Activated CD4-positive, alpha-beta T cell treated with anti-CD3 and anti-CD28 coated beads, Interleukin-2, amount 50 U/mL, for 24 hours (primary cell): ENCODE results near the gene DOCK8.
A peak's percentile ranks its signal among the peaks of the same experiment; 100 is the strongest.
"Not testable (repeated sequence)": the region's sequence is repeated elsewhere in the genome, so short reads cannot be mapped to it uniquely, and the experiment has no call there.

Experiments
- DNase-seq, 2 donors: peaks; one replicate each; pipeline ENCODE4 v3.0.0-alpha.2; 2020; ENCODE audit warnings: low read depth in 1 of 2, low spot score in 1 of 2

The DOCK8 gene

DNA sequence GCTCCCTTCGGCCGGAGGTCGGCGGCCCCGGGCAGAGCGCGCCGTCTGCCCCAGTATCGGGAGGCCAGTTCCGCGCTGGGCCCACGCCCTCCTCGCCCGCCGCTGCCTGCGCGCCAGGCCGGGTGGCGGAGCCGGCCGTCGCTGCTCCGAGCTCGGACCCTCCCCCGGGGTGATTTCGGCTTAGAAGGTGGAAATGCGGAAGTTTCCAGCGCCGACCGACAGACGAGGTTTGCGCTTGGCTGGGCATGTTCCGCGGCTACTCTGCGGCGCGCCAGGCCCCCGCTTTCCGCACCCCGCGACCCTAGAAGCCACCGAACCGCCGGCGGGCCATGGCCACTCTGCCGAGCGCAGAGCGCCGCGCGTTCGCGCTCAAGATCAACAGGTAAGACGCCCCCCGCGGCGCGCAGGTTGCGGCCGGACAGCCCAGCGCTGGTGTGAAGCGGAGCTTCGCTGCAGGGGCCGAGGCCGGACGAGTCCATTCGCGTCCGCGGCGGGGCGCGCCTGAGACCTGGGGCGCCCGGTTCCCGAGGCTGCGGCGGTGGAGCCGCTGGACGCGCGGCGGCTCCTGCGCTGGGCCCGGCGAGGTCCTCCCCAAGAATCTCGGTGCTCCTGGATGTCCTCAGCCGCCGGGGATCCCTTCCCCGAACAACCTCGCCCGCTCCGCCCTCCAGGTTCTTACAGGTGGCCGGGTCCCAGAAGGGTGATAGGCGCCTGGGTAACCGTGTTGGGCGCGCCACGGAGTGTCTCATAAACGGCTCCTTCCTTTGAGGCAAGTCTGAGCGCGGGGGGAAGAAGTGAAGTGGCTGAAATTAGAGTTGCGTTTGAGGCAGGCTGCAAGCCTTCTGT, at the start of gene DOCK8:
Gene DOCK8, plus strand, starts transcription at position 218 of the 846 bp plus-strand sequence. Its CDS starts 112 bp downstream, at position 330.
- peak in 1 of 2 donors; percentile 43 for DNase-seq

DNA sequence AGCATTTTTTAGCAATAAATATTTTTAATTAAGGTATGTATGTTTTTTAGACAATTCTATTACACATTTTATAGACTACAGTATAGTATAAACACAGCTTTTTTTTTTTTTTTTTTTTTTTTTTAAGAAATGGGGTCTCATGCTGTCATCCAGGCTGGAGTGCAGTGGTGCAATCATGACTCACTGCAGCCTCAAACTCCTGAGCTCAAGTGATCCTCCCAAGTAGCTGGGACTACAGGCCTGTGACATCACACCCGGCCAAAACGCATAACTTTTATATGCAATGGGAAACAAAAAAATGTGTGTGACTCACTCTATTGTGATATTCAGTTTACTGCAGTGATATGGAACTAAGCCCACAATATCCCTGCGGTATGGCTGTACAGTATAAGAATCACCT, 44.9 kb upstream of the DOCK8 start:
- DNase-seq, result not testable (repeated sequence)

DNA sequence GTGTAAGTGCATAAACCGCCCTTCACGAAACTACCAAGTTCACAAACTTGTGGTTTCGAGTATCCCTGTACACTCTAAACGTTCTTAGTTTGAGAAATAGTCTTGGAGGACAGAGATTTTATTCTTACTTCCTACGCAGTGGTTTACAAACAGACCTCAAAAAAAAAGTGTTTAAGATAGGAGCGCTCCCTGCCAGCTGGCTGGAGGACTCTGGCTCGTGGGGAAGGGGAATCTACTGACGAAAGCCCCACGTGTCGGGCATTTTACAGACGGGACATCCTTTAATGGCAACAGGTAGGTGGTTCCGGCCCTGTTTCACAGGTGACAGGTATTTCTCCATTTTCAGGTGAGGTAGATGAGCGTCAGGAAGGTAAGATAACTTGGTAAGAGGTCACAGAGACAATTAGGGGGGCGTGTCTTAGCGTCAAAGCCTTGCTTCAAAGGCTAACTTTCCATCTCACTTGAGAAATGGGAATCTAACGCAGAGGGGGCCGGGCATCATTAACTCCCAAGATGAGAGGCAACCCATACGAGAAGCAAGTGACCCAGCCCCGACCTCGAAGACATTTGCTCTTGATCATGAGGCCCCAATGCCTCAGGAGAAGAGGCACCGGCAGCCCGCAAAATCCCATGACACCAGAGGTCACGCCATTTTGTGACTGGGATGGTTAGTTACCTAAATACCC, 36.4 kb upstream of the DOCK8 start:
- not testable (repeated sequence) for DNase-seq

DNA sequence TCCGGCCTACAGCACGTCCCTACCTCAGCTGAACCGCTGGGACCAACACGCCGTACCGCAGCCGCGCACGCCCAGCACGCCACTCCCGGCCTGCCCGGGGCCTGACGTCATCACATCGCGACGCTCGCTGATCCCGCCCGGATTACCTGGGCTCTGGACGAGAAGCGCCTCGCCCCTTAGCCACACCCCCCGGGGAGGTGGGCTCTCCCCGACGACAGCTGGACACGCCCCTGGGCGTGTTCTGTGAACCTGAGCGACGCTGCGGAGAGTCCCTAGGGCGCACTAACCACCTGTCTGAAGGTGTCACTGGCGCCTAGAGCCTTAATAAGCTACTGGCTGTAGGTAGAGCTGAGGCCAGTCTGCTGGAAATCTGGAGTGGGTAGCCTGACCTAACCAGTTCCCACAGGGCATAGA, 35.7 kb upstream of the DOCK8 start, which contains the start of gene ZNG1A:
Gene ZNG1A, minus strand, starts transcription at position 87 of the 414 bp plus-strand sequence. CDS start 87 bp downstream, outside the sequence.
- DNase-seq, result peak; percentile 30 to 63

DNA sequence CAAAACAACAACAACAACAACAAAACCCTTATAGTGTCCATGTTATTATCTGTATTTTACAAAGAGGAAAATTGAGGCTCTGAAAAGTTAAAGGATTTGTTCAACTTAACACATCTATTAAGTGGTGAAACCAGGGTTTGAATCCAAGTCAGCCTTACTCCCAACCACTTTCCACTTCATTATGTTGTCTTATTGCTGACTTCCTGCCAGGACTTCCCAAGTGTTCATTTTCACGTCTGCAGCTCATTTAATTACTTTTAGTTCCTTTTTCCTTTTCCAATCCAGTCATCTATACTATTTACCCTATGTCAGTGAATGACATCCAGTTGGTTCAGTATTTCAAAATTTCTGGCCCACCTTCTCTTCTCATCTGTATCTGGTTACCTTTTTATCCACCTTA, 15.1 kb upstream of the DOCK8 start:
- not testable (repeated sequence) for DNase-seq

DNA sequence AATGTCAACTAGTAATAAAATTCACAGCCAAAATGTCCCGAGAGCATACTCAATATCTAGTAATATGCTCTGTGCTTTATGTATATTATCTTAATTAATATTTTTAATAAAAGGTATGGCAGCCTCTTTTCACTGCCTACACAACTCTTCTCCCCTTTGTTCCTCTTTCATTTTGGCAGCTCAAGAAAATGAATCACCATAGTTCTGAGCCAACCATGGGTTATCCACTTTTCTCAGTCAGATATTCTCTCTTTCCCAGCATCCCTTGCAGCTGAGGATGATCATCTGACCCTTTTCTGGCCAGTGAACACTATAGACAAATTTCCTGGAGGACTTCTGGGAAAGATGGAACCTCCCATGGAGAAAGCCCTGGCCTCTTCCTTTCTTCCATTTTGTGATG, 8.2 kb upstream of the DOCK8 start:
- no peak for DNase-seq

DNA sequence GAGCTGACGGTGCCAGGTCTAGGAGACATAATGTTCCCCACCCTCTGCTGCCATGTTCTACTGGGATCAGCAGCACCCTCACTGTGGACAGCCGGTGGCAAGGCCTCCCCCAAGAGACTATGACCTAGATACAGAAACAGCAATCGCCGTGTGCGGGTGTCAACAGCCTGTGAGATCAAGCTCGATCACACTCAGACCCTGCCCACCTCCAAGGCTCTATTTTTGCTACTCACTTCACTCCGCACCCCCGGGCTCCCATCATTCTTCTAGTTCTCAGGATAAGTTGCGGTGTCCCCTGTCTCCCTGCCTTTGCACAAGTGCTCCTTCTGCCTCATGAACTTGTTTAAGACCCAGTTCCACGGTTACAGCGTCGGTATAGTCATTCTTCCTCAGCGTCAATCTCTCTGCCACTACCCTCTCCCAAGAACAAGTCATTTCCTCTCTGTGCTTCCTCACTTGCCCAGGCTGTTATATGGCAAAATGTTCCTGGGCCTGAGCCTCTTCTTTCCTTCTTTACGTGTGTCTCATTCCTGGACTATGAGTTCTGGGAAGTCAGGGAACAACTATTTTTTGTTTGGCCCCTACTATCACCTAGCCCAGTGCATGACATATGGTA, 5.4 kb upstream of the DOCK8 start:
- DNase-seq, result no peak

DNA sequence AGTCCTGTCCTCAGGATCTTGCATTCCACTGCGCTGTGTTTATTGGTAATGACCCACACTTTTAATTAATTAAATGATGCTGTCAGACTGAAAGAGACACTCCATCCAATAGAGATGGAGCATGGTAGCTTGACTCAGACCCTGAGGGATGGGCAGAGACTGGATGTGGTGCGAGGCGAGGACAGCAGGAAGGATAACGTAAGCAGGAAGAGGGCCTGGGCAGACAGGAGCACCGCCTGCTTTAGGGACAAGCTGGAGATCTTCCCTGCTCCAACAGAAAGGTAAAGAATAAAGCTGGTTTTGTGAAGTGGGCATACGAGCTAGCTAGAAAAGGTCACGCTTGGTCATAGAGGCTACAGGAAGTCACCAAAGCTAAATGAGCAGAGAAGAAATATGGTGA, 3.6 kb upstream of the DOCK8 start:
- no peak for DNase-seq

DNA sequence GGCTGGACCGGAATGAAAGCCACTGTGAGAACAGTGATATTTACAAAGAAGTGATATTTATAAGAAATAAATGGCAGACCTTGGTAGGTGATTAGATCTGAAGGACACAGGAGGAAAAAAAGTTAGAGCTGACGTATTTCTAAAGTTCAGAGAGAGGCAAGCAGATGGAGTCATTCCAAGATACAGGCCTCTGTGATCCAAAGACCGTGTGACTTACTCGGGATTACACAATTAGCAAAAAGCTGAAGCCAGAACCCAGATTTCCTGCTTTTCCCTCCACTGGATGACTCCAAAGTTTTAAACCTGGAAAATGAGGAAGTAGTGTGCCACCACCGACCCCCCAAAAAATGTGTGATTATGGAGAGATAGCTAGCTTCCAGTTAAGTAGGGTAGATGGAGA, 3.1 kb upstream of the DOCK8 start:
- DNase-seq, result no peak

DNA sequence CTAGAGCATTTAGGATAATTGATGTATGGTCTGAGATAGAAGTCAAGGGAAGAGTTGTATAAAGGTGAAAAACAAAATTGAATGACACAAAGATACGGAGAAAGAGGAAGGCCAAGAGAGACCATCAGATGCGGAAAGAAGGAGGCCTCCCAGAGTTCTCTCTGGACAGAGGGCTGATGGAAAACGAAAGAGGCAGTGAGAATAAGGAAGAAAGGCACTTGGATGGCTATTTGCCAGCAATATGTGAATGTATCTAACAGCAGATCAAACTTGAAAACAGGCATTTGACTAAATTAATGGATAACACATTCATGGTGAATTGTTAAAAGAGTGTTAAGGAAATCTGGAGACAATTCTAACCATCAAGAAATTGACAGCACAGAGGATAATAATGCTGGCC, 2.4 kb upstream of the DOCK8 start:
- no peak for DNase-seq

DNA sequence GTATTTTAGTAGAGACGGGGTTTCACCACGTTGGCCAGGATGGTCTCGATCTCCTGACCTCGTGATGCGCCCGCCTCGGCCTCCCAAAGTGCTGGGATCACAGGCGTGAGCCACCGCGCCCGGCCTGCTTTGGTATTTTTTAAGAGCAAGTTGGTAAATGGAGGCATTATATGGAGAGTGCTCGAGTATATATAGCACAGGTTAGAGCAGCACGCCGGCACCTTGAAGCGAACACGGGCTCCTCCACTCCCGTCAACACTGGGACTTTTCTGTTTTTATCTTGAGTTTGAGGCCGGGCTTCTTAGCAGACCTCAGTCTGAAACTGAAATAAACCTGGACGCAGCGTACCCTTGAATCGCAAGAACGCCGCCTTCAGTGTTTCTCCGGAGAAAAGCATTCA, 764 bp upstream of the DOCK8 start:
- DNase-seq, result not testable (repeated sequence)

DNA sequence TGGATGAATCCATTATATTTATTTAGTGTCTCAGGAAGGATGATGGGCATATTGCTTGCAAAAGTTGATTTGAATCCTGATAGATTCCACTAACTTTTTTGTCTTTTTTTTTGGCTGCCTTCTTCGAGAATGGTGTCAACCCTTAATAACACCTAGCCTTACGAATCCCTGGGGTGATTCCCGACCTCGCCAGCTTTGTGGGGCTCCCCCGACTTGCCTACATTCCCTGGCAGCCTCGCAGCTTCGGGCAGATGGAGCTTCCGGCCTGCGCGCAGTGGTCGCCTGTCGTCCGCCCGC, 366 bp upstream of the DOCK8 start:
- DNase-seq, result no peak

DNA sequence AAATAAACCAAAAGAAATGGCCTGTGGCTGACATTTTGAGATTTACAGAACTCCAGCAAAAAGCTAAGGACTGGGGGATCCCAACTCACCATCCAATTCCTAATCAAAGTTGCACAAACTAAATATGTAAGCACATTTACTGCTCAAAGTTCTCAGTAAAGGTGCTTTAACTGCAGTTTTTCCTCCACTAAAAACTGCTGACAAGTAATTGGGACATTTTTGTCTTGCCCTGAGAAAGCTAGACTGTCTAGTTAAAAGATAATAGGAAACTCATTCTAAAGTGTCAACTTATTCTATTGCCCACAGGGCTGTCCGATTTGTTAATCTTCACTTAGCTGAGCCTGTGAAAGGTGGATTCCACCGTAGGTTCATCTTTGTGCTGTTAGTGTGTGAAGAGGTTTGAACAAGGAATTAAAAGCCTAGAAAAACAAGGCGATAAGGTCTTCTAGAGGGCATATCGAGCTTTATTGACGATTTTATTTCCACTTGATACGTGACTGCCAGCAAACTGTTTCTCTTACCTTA, 1.0 kb downstream of the DOCK8 start:
- no peak for DNase-seq

DNA sequence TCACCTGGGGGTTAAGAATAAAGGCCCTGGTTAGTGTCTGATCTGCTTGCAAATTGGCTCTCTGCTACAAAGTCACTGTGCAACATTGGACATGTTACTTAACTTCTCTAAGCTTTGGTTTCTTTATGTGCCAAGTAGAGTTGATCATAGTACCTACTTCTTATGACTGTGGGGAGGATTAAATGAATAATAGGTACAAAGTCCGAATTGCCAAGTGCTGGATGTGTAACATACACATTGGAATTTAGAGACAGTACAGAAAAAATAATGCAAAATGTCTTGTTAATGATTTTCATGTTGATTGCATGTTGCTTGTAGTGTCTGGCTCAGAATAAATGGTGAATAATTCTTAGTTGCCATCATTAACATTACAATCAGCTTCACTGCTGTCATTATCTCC, 2.2 kb downstream of the DOCK8 start:
- no peak for DNase-seq

DNA sequence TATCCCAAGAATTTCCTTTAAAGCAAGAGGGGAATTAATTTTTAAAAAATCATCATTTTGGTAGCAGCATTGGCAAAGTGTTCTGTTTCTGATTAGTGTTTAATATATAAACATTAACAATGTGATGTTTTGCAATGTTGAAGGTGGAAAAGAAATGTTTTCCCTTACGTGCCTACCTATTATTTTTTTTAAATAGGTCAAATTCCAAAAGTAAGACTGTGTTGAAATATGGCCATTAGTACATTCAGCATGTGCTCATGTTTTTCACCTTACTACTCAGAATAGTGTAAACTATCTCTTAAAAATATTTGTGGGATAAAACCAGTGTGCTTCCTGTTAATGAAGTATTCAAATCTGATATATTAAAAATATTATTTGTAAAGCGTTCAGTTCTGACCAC, 3.3 kb downstream of the DOCK8 start:
- no peak for DNase-seq

DNA sequence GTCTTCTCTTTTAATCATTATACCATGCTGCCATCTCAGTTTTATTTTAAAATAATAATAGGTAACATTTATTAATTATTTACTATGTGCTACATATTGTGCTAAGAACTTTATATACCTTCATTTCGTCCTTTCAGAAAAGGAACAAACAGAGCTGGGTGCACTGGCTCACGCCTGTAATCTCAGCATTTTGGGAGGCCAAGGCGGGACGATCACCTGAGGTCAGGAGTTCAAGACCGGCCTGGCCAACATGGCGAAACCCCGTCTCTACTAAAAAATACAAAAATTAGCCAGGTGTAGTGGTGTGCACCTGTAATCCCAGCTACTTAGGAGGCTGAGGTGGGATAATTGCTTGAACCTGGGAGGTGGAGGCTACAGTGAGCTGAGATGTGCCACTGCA, 4.4 kb downstream of the DOCK8 start:
- not testable (repeated sequence) for DNase-seq

DNA sequence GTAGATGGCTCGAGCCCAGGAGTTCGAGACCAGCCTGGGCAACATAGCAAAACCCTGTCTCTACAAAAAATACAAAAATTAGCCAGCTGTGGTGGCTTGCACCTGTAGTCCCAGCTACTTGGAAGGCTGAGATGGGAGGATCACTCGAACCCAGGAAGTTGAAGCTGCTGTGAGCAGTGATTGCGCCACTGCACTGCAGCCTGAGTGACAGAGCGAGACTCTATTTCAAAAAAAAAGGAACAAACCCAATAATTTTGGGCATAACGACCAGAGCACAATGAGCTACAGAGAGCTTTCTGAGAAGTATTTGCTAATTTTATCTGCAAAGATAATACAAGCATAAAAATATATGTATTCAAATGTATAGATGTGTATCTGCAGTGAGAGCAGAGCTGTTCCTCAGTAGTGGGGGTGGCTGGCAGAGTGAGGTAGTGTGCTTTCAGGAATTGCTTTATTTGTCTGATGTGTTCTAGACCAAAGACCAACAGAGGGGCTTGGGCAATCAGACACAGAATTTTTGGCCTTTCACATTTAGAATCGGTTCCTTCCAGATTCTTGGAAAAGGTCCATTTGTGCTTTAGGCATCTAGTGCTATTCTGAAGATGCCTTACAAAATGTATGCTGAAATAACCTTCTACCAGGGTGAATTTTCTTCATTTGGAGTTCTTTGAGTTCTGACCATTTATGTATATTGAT, 5.2 kb downstream of the DOCK8 start:
- DNase-seq, result no peak

DNA sequence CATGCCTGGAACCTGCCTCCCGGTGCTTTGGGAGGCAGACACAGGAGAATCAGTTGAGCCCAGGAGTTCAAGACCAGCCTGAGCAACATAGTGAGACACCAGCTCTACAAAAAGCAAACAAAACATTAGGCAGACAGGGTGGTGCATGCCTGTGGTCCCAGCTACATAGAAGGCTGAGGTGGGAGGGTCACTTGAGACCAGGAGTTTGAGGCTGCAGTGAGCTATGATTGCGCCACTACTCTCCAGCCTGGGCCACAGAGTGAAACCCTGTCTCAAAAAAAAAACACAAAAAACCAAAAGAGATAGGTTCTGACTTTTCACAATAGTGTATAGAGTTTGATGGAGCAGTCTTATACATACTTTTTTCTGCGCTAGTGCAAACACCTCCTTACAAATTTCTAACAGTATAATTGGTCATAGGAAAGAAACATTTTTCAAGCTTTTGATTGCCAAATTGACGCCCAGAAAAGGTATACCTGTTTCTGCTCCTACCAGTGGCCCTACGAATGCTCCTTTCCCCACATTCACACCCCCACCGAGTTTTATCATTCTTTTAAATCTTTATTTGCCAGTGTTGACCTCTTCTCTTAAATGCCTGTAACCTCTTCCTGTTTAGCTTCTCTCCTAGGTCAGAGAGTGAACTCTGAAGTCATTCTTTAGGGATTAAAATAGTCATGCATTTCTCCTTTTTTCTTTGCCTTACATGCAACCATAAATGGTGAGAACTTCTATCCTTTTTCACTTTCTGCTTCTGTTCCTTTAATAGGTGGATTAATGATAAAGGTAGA, 7.5 kb downstream of the DOCK8 start:
- DNase-seq, result no peak

DNA sequence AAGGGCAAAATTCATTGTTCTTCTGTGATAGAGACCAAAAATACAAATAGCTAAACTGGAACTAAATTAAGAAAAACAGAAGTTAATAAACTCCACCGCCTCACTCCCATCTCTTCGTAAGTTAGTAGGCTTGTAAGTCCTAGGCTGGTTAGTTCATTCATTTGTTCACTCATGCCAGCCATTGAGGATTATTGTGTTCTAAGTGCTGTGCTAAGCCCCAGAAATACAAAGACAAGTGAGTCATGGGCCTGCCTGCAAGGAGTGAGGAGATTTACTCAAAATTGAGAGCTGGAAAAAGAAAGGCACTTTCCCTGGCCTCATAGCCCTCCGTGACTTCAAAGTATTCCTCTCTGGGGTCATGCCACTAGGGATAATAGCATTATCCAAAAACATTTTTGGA, 8.5 kb downstream of the DOCK8 start:
- no peak for DNase-seq

DNA sequence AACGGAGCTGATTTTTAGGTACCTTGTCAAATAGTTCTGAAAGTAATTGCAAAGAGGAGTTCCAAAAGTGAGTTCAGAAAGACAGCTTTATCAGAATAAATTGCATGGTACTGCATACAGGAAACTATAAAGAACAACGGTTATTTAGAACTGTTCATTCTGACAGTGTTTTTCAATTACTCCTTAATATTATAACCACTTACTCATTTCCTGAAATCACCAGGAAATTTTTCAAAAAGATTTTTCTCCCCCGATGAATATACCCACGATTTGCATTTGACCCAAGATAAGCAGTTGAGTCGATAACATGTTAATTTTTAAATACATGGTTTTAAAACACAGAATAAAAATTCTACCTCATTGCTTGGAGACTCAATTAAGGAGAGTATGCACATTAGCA, 9.4 kb downstream of the DOCK8 start:
- DNase-seq, result no peak
